Smooth muscle cell (in vitro differentiated cells): ENCODE results near the gene DOCK11. TPM values are rescaled to one million over a fixed set of nuclear protein-coding genes. Genes with fewer than 3 reads are reported as not detected.

Experiments
- DNase-seq: peaks from one replicate; lab custom pipeline; 2025; ENCODE audit not compliant: unreplicated experiment; lab: John Stamatoyannopoulos, UW
- H2AFZ ChIP-seq: fragments of 200-600 bp; sonication (generic); 2 replicates; pipeline ENCODE4 v1.6.0; 2016; ENCODE audit warnings: antibody characterized with exemption, low read depth, mild to moderate bottlenecking
- H3F3A ChIP-seq: fragments of 200-600 bp; sonication (generic); 2 replicates; pipeline ENCODE4 v1.6.0; 2017; ENCODE audit warnings: antibody characterized with exemption, low read depth
- H3K27ac ChIP-seq: fragments of 200-600 bp; sonication (generic); 2 replicates; pipeline ENCODE4 v1.5.1; 2016; ENCODE audit warnings: low read depth, mild to moderate bottlenecking
- H3K27me3 ChIP-seq: fragments of 200-600 bp; sonication (generic); 2 replicates; pipeline ENCODE4 v1.6.1; 2016; ENCODE audit warnings: low read depth, mild to moderate bottlenecking
- H3K36me3 ChIP-seq: fragments of 200-600 bp; sonication (generic); 2 replicates; pipeline ENCODE4 v1.5.1; 2016; ENCODE audit warnings: low read depth
- H3K4me1 ChIP-seq: fragments of 200-600 bp; sonication (generic); 2 replicates; pipeline ENCODE4 v1.5.1; 2016; ENCODE audit warnings: low read depth
- H3K4me2 ChIP-seq: fragments of 200-600 bp; sonication (generic); 2 replicates; pipeline ENCODE4 v1.6.0; 2016; ENCODE audit warnings: mild to moderate bottlenecking
- H3K4me3 ChIP-seq: fragments of 200-600 bp; sonication (generic); 2 replicates; pipeline ENCODE4 v1.5.1; 2016; ENCODE audit warnings: mild to moderate bottlenecking
- H3K79me2 ChIP-seq: fragments of 200-600 bp; sonication (generic); 2 replicates; pipeline ENCODE4 v1.6.0; 2016; ENCODE audit warnings: low read depth, mild to moderate bottlenecking
- H3K9ac ChIP-seq: fragments of 200-600 bp; sonication (generic); 2 replicates; pipeline ENCODE4 v1.6.0; 2016; ENCODE audit warnings: low read depth
- H3K9me3 ChIP-seq: fragments of 200-600 bp; sonication (generic); replicated peaks from 2 replicates; pipeline ENCODE4 v1.5.1; 2016; ENCODE audit warnings: low read depth
- H4K20me1 ChIP-seq: fragments of 200-600 bp; sonication (generic); 2 replicates; pipeline ENCODE4 v1.6.0; 2016; ENCODE audit warnings: low read depth
- CTCF ChIP-seq: fragments of 200-600 bp; sonication (generic); IDR thresholded peaks from 2 replicates; pipeline ENCODE4 v1.5.1; 2017; ENCODE audit warnings: borderline replicate concordance, mild to moderate bottlenecking, antibody characterized with exemption; ENCODE audit not compliant: insufficient read depth, poor library complexity, severe bottlenecking
- WGBS: methylation state at CpG from one replicate; pipeline ENCODE4 v1.1.7; 2016; ENCODE audit warnings: low lambda C conversion rate; 5-methylcytosine and 5-hydroxymethylcytosine counted together
- polyA plus RNA-seq: library from polyadenylated mRNA; unstranded; fragments of >200 nt; fragmentation: Nextera tagmentation; extraction: Ambion mirVana; gene quantifications from 2 replicates; pipeline ENCODE4 v1.2.1, GENCODE V29; 2016
- total RNA-seq: library from RNA; depleted of rRNA; stranded (reverse); fragments of >200 nt; gene quantifications from 2 replicates; pipeline ENCODE4 v1.2.3, GENCODE V29; 2014

The DOCK11 gene
- total RNA-seq (2.6 and 3.5 TPM in 2 replicates), polyA plus RNA-seq (1.3 and 2.3 TPM in 2 replicates)

GRCh38 chrX:118495061-118495921 lies at the start of gene DOCK11:
Gene DOCK11 (plus strand): TSS chrX:118495815. CDS start chrX:118495972, 157 bp downstream.
- DNase-seq = peak; percentile 12
- no peaks in the 10 kb centered on the region for H3F3A ChIP-seq
- 45% methylated on average over 36 of the region's 64 CpGs for WGBS
- H3K79me2 ChIP-seq = no peaks in the 10 kb centered on the region
- peak within 1 kb of the TSS; percentile 56 for H3K4me3 ChIP-seq
- peak within 1 kb of the TSS; percentile 72 for H2AFZ ChIP-seq
- TF ChIP-seq CTCF = no peak
- no peaks in the 10 kb centered on the region for H3K9me3 ChIP-seq
- no peaks in the 10 kb centered on the region for H3K4me1 ChIP-seq
- H3K27ac ChIP-seq = no peak within 1 kb of the TSS
- peaks cover 15% of the 10 kb centered on the region for H3K27me3 ChIP-seq
- no peaks in the 10 kb centered on the region for H3K36me3 ChIP-seq
- peak within 1 kb of the TSS; percentile 87 for H3K4me2 ChIP-seq
- H3K9ac ChIP-seq = no peak within 1 kb of the TSS
- H4K20me1 ChIP-seq = no peaks in the 10 kb centered on the region

GRCh38 chrX:118448273-118448783 lies 47.3 kb upstream of the DOCK11 start:
- Histone ChIP-seq H3K27ac (no peak overlapping the region), H3K4me3 (no peak overlapping the region), H3K27me3 (no peaks in the 10 kb centered on the region), H3K79me2 (no peaks in the 10 kb centered on the region), H3K4me2 (no peak overlapping the region), H3F3A (no peaks in the 10 kb centered on the region), H3K36me3 (peaks cover 4% of the 10 kb centered on the region), H2AFZ (no peak overlapping the region), H4K20me1 (no peaks in the 10 kb centered on the region), H3K9me3 (no peaks in the 10 kb centered on the region), H3K4me1 (no peaks in the 10 kb centered on the region), H3K9ac (no peak overlapping the region)
- no peak for TF ChIP-seq CTCF
- no peak for DNase-seq
- 65% methylated on average over 3 of the region's 3 CpGs for WGBS

GRCh38 chrX:118455013-118455412 lies 40.6 kb upstream of the DOCK11 start:
- H2AFZ ChIP-seq = no peak overlapping the region
- no peak overlapping the region for H3K4me2 ChIP-seq
- H3K4me1 ChIP-seq = no peaks in the 10 kb centered on the region
- DNase-seq = no peak
- no peaks in the 10 kb centered on the region for H4K20me1 ChIP-seq
- no peaks in the 10 kb centered on the region for H3K27me3 ChIP-seq
- no peak for TF ChIP-seq CTCF
- no peaks in the 10 kb centered on the region for H3K9me3 ChIP-seq
- H3K36me3 ChIP-seq = peaks cover 4% of the 10 kb centered on the region
- no peak overlapping the region for H3K27ac ChIP-seq
- H3F3A ChIP-seq = no peaks in the 10 kb centered on the region
- H3K4me3 ChIP-seq = no peak overlapping the region
- H3K9ac ChIP-seq = no peak overlapping the region
- WGBS = 82% methylated on average over 3 of the region's 3 CpGs
- no peaks in the 10 kb centered on the region for H3K79me2 ChIP-seq
